Natural killer cell treated with Interleukin-12 subunit alpha and Interleukin-12 subunit beta and Interleukin-15 and Interleukin-18, amount 100 ng/mL, for 72 hours (primary cell): ENCODE measurements around the gene ZCWPW1. TPM values are rescaled to one million over a fixed set of nuclear protein-coding genes. Genes with fewer than 3 reads are reported as not detected.
"Not testable (repeated sequence)": the region's sequence is repeated elsewhere in the genome, so short reads cannot be mapped to it uniquely, and the experiment has no call there.

Experiments used
- ATAC-seq, 2 donors: fragments of 150-1000 bp; cut with Tn5 transposase in 1 of 2; sonication (Bioruptor Pico), chemical (Tn5 transposase) in 1 of 2; 2 replicates each; pipeline ENCODE4 v1.10.0; 2021
- DNase-seq: peaks from one replicate; pipeline ENCODE4 v3.0.0; 2022; ENCODE audit warnings: low spot score
- H3K27ac Mint-ChIP-seq, 2 donors: 1 replicate in 1 of 2; 2 replicates in 1 of 2; pipeline ENCODE4 v1.8.0; 2022; ENCODE audit warnings: mixed read lengths in 2 of 2, mild to moderate bottlenecking in 1 of 2, moderate library complexity in 1 of 2
- H3K27me3 Mint-ChIP-seq, 2 donors: 1 replicate in 1 of 2; 2 replicates in 1 of 2; pipeline ENCODE4 v1.8.0; 2022; ENCODE audit warnings: mixed read lengths in 2 of 2
- H3K36me3 Mint-ChIP-seq: one replicate; pipeline ENCODE4 v1.8.0; 2022; ENCODE audit warnings: mixed read lengths
- H3K4me1 Mint-ChIP-seq, 2 donors: 1 replicate in 1 of 2; 2 replicates in 1 of 2; pipeline ENCODE4 v1.8.0; 2022; ENCODE audit warnings: low read depth in 2 of 2, mixed read lengths in 2 of 2, mild to moderate bottlenecking in 1 of 2
- H3K4me3 Mint-ChIP-seq: one replicate; pipeline ENCODE4 v1.8.0; 2022; ENCODE audit warnings: mixed read lengths
- H3K9me3 Mint-ChIP-seq: 2 replicates; pipeline ENCODE4 v1.8.0; 2022; ENCODE audit warnings: mixed read lengths
- total RNA-seq, 2 donors: library from RNA; stranded (reverse); gene quantifications; one replicate each; pipeline ENCODE4 v1.2.3, GENCODE V29; 2022

ZCWPW1 gene
- total RNA-seq, 2 donors from 2014 or later: 1.3 to 2.5 TPM

GRCh38 chr7:100373870-100374598, 54.5 kb downstream of the ZCWPW1 start:
- not testable (repeated sequence) for H3K9me3 Mint-ChIP-seq, ATAC-seq, H3K36me3 Mint-ChIP-seq, DNase-seq, H3K27me3 Mint-ChIP-seq
- peak overlapping the region; percentile 70 for H3K4me3 Mint-ChIP-seq
- peaks cover 31 to 49% of the 10 kb centered on the region in 2 donors for H3K4me1 Mint-ChIP-seq
- peak overlapping the region; percentile 92 for H3K27ac Mint-ChIP-seq

- H3K27ac Mint-ChIP-seq: peak within 1 kb of the TSS; percentile 92 to 98
- H3K4me3 Mint-ChIP-seq: peak within 1 kb of the TSS; percentile 70
- ATAC-seq (peak in 1 of 2 donors; percentile 2), DNase-seq (no peak)
- no peaks in the 10 kb centered on the region for H3K9me3 Mint-ChIP-seq
- no peaks in the 10 kb centered on the region for H3K27me3 Mint-ChIP-seq
- no peaks in the 10 kb centered on the region for H3K36me3 Mint-ChIP-seq
- peaks cover 38 to 53% of the 10 kb centered on the region in 2 donors for H3K4me1 Mint-ChIP-seq
Observed at GRCh38 chr7:100373261-100373831, 55.2 kb downstream of the ZCWPW1 start, which contains the start of gene PILRA. Gene PILRA (plus strand): TSS chr7:100373487. CDS start chr7:100373657, 170 bp downstream.

- Mint-ChIP-seq H3K27me3 (no peaks in the 10 kb centered on the region), H3K4me3 (peak overlapping the region; percentile 70), H3K4me1 (peaks cover 44 to 59% of the 10 kb centered on the region in 2 donors), H3K9me3 (no peaks in the 10 kb centered on the region), H3K36me3 (no peaks in the 10 kb centered on the region), H3K27ac (peak overlapping the region; percentile 92 to 98)
- DNase-seq (no peak), ATAC-seq (no peak)
Observed at GRCh38 chr7:100372694-100373093, 55.8 kb downstream of the ZCWPW1 start.

DNA sequence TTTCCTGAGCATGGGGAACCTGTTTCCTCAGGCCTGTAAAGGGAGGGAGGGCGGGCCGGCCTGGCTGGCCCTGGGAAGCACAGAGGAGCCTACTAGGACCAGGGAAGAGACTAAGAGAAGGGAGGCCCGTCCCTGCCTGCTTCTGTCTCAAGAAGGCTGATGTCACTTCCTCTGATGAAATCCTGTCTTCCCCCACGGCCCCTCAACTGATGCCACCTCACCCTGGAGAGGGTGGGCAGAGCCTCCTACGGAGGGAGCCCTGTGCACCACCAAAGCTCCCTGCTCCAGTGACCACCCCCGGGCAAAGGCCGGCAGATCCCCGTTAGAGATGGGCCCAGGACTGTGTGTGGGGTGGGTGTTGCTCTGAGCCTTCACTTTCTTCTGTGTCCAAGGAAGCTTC, 56.2 kb downstream of the ZCWPW1 start:
- ATAC-seq (peak; percentile 75 to 87), DNase-seq (peak; percentile 87)
- Mint-ChIP-seq H3K4me1 (peaks cover 49 to 63% of the 10 kb centered on the region in 2 donors), H3K27ac (peak overlapping the region; percentile 92 to 98), H3K9me3 (no peaks in the 10 kb centered on the region), H3K4me3 (peak overlapping the region; percentile 70), H3K36me3 (no peaks in the 10 kb centered on the region), H3K27me3 (no peaks in the 10 kb centered on the region)

GRCh38 chr7:100371561-100372171, 56.8 kb downstream of the ZCWPW1 start:
- no peaks in the 10 kb centered on the region for H3K36me3 Mint-ChIP-seq
- H3K27me3 Mint-ChIP-seq: no peaks in the 10 kb centered on the region
- H3K4me3 Mint-ChIP-seq: no peak overlapping the region
- no peak for ATAC-seq
- no peaks in the 10 kb centered on the region for H3K9me3 Mint-ChIP-seq
- peaks cover 55 to 69% of the 10 kb centered on the region in 2 donors for H3K4me1 Mint-ChIP-seq
- no peak for DNase-seq
- peak overlapping the region; percentile 92 to 98 for H3K27ac Mint-ChIP-seq

DNA sequence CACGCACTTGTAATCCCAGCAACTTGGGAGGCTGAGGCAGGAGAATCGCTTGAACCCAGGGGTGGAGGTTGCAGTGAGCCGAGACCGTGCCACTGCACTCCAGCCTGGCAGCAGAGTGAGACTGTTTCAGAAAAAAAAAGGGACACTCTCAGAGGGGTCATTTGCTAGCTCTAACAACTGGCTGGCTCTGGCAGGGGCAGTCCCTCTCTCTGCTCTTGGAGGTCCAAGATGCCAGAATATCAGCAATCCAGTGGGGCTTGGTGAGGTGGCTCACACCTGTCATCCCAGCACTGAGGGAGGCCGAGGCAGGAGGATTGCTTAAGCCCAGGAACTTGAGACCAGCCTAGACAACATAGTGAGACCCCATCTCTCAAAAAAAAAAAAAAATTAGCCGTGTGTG, 57.8 kb downstream of the ZCWPW1 start:
- Mint-ChIP-seq H3K4me3 (no peak overlapping the region), H3K36me3 (no peaks in the 10 kb centered on the region), H3K27me3 (no peaks in the 10 kb centered on the region), H3K4me1 (peaks cover 58 to 71% of the 10 kb centered on the region in 2 donors), H3K27ac (peak overlapping the region; percentile 92 to 98), H3K9me3 (no peaks in the 10 kb centered on the region)
- DNase-seq (no peak), ATAC-seq (no peak)

DNA sequence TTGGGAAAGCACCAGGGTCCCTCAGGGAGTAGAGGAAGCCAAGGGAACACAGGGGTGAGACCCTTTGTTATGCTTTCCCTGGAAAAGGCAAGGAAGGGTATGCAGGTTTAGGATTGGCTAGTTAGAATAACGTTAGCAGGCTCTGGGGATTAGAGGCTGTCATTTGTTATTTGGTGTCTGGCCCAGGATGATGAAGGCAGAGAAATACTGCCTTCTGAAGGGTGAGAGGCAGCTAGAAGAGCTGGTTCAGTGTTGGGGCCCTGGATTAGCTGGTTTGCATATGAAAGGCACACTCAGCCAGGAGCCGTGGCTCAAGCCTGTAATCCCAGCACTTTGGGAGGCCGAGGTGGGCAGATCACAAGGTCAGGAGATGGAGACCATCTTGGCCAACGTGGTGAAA, 58.2 kb downstream of the ZCWPW1 start:
- Mint-ChIP-seq H3K36me3 (no peaks in the 10 kb centered on the region), H3K27me3 (no peaks in the 10 kb centered on the region), H3K4me3 (no peak overlapping the region), H3K4me1 (peaks cover 57 to 71% of the 10 kb centered on the region in 2 donors), H3K27ac (peak overlapping the region; percentile 92 to 98), H3K9me3 (no peaks in the 10 kb centered on the region)
- DNase-seq (no peak), ATAC-seq (no peak)

DNA sequence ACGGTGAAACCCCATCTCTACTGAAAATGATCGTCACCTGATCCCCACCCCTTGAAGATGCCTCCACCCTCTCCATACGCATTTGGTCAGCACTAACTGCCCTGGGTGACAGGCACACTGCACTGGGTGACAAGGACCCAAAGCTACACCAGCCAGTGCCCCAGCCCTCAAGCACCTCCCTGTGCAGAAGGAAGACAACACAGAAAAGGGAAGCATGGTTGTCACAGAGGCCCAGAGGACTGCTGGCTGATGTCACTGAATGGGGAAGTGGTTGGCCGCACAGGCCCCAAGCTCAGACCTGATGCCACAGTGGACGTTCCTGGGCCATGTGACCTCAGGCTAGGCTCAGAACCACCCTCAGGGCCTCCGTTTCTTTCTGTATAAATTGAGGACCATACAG, 59.4 kb downstream of the ZCWPW1 start:
- H3K4me3 Mint-ChIP-seq: peak overlapping the region; percentile 53
- peak overlapping the region; percentile 92 to 98 for H3K27ac Mint-ChIP-seq
- H3K27me3 Mint-ChIP-seq: no peaks in the 10 kb centered on the region
- peak; percentile 88 for DNase-seq
- H3K36me3 Mint-ChIP-seq: peaks cover 4% of the 10 kb centered on the region
- H3K9me3 Mint-ChIP-seq: no peaks in the 10 kb centered on the region
- ATAC-seq: peak; percentile 77 to 79
- peaks cover 54 to 69% of the 10 kb centered on the region in 2 donors for H3K4me1 Mint-ChIP-seq

GRCh38 chr7:100367676-100368613, 60.6 kb downstream of the ZCWPW1 start:
- peaks cover 61 to 74% of the 10 kb centered on the region in 2 donors for H3K4me1 Mint-ChIP-seq
- H3K4me3 Mint-ChIP-seq: peak overlapping the region; percentile 53
- no peaks in the 10 kb centered on the region for H3K9me3 Mint-ChIP-seq
- ATAC-seq (no peak), DNase-seq (no peak)
- H3K27ac Mint-ChIP-seq: peak overlapping the region; percentile 92 to 98
- peaks cover 13% of the 10 kb centered on the region for H3K36me3 Mint-ChIP-seq
- H3K27me3 Mint-ChIP-seq: no peaks in the 10 kb centered on the region

GRCh38 chr7:100367251-100367620, 61.3 kb downstream of the ZCWPW1 start:
- Mint-ChIP-seq H3K27me3 (no peaks in the 10 kb centered on the region), H3K36me3 (peaks cover 14% of the 10 kb centered on the region), H3K4me3 (peak overlapping the region; percentile 53), H3K27ac (peak overlapping the region; percentile 92 to 98), H3K4me1 (peaks cover 58 to 70% of the 10 kb centered on the region in 2 donors), H3K9me3 (no peaks in the 10 kb centered on the region)
- no peak for DNase-seq
- no peak for ATAC-seq

GRCh38 chr7:100366411-100367250, 61.9 kb downstream of the ZCWPW1 start:
- peaks cover 56 to 69% of the 10 kb centered on the region in 2 donors for H3K4me1 Mint-ChIP-seq
- peak overlapping the region; percentile 53 for H3K4me3 Mint-ChIP-seq
- ATAC-seq: no peak
- peaks cover 20% of the 10 kb centered on the region for H3K36me3 Mint-ChIP-seq
- no peaks in the 10 kb centered on the region for H3K27me3 Mint-ChIP-seq
- H3K27ac Mint-ChIP-seq: peak overlapping the region; percentile 92 to 98
- DNase-seq: no peak
- H3K9me3 Mint-ChIP-seq: no peaks in the 10 kb centered on the region

DNA sequence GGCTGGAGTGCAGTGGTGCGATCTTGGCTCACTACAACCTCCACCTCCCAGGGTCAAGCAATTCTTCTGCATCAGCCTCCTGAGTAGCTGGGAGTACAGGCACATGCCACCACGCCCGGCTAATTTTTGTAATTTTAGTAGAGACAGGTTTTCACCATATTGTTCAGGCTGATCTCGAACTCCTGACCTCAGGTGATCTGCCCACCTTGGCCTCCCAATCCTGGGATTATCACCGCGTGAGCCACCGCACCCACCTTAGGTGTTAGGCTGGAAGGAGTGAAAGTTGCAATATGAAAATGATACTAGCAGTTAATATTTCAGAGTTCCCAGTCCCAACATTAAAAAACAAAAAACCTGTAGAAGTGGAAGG, 62.5 kb downstream of the ZCWPW1 start:
- H3K27me3 Mint-ChIP-seq, H3K9me3 Mint-ChIP-seq, DNase-seq, ATAC-seq: not testable (repeated sequence)
- H3K36me3 Mint-ChIP-seq: peaks cover 21% of the 10 kb centered on the region
- H3K4me3 Mint-ChIP-seq: peak overlapping the region; percentile 53
- H3K27ac Mint-ChIP-seq: peak overlapping the region; percentile 92 to 98
- H3K4me1 Mint-ChIP-seq: peaks cover 56 to 63% of the 10 kb centered on the region in 2 donors
